Stimulated activated effector memory CD8-positive, alpha-beta T cell treated with anti-CD3 and anti-CD28 coated beads, Interleukin-12 subunit alpha, Interleukin-12 subunit beta, amount 100 ng/mL, for 72 hours (primary cell): ENCODE measurements around the gene CD99.
"Not testable (repeated sequence)": the region's sequence is repeated elsewhere in the genome, so short reads cannot be mapped to it uniquely, and the experiment has no call there.

Source experiments
- ATAC-seq: fragments of 150-1000 bp; cut with Tn5 transposase; 2 replicates; pipeline ENCODE4 v1.10.0; 2021
- DNase-seq, 2 donors: peaks; one replicate each; pipeline ENCODE4 v3.0.0; 2021 to 2022; ENCODE audit warnings: low spot score in 2 of 2
- H3K27ac Mint-ChIP-seq: one replicate; pipeline ENCODE4 v1.8.0; 2022; ENCODE audit warnings: mild to moderate bottlenecking, mixed read lengths
- H3K36me3 Mint-ChIP-seq: one replicate; pipeline ENCODE4 v1.8.0; 2022; ENCODE audit warnings: mild to moderate bottlenecking, mixed read lengths
- H3K4me1 Mint-ChIP-seq: one replicate; pipeline ENCODE4 v1.8.0; 2022; ENCODE audit warnings: mixed read lengths
- H3K4me3 Mint-ChIP-seq: one replicate; pipeline ENCODE4 v1.8.0; 2022; ENCODE audit warnings: mild to moderate bottlenecking, mixed read lengths
- H3K9me3 Mint-ChIP-seq: one replicate; pipeline ENCODE4 v1.8.0; 2022; ENCODE audit warnings: mixed read lengths

CD99 gene

GRCh38 chrX:2664502-2664901, 26.6 kb upstream of the CD99 start:
- Mint-ChIP-seq H3K36me3 (peaks cover 35% of the 10 kb centered on the region), H3K4me1 (peaks cover 12% of the 10 kb centered on the region), H3K27ac (peak overlapping the region; percentile 51), H3K9me3 (no peaks in the 10 kb centered on the region), H3K4me3 (no peak overlapping the region)
- ATAC-seq (peak; percentile 78), DNase-seq (no peak)

GRCh38 chrX:2665387-2666304, 25.4 kb upstream of the CD99 start:
- Mint-ChIP-seq H3K36me3 (peaks cover 32% of the 10 kb centered on the region), H3K9me3 (no peaks in the 10 kb centered on the region), H3K4me1 (peaks cover 12% of the 10 kb centered on the region), H3K4me3 (no peak overlapping the region), H3K27ac (peak overlapping the region; percentile 51)
- ATAC-seq (no peak), DNase-seq (no peak)

GRCh38 chrX:2666491-2666890, 24.6 kb upstream of the CD99 start:
- DNase-seq: no peak

GRCh38 chrX:2670978-2671377, 20.1 kb upstream of the CD99 start:
- H3K4me1 Mint-ChIP-seq: no peaks in the 10 kb centered on the region
- H3K4me3 Mint-ChIP-seq: no peak overlapping the region
- H3K36me3 Mint-ChIP-seq: peaks cover 7% of the 10 kb centered on the region
- DNase-seq (no peak), ATAC-seq (no peak)
- H3K9me3 Mint-ChIP-seq: no peaks in the 10 kb centered on the region
- no peak overlapping the region for H3K27ac Mint-ChIP-seq

More at GRCh38 chrX:2666491-2666890, 24.6 kb upstream of the CD99 start:
- no peaks in the 10 kb centered on the region for H3K9me3 Mint-ChIP-seq
- no peak overlapping the region for H3K27ac Mint-ChIP-seq
- no peak overlapping the region for H3K4me3 Mint-ChIP-seq
- peaks cover 24% of the 10 kb centered on the region for H3K36me3 Mint-ChIP-seq
- ATAC-seq: no peak
- H3K4me1 Mint-ChIP-seq: peaks cover 12% of the 10 kb centered on the region

- Mint-ChIP-seq H3K27ac (no peak overlapping the region), H3K4me1 (no peaks in the 10 kb centered on the region), H3K4me3 (no peak overlapping the region), H3K36me3 (no peaks in the 10 kb centered on the region), H3K9me3 (no peaks in the 10 kb centered on the region)
- DNase-seq: no peak
- no peak for ATAC-seq
Measured at GRCh38 chrX:2672084-2672483, 19.0 kb upstream of the CD99 start.

GRCh38 chrX:2673611-2674010, 17.5 kb upstream of the CD99 start:
- H3K4me3 Mint-ChIP-seq: no peak overlapping the region
- no peaks in the 10 kb centered on the region for H3K4me1 Mint-ChIP-seq
- ATAC-seq (no peak), DNase-seq (no peak)
- H3K36me3 Mint-ChIP-seq: no peaks in the 10 kb centered on the region
- no peaks in the 10 kb centered on the region for H3K9me3 Mint-ChIP-seq
- H3K27ac Mint-ChIP-seq: peak overlapping the region; percentile 33

- not testable (repeated sequence) for H3K27ac Mint-ChIP-seq, H3K4me3 Mint-ChIP-seq, H3K4me1 Mint-ChIP-seq
Measured at GRCh38 chrX:2675657-2676200, 15.4 kb upstream of the CD99 start.

GRCh38 chrX:2676794-2677675, 14.1 kb upstream of the CD99 start:
- ATAC-seq (no peak), DNase-seq (no peak)
- no peak overlapping the region for H3K4me3 Mint-ChIP-seq
- no peaks in the 10 kb centered on the region for H3K36me3 Mint-ChIP-seq
- H3K27ac Mint-ChIP-seq: no peak overlapping the region
- H3K4me1 Mint-ChIP-seq: no peaks in the 10 kb centered on the region
- H3K9me3 Mint-ChIP-seq: no peaks in the 10 kb centered on the region

More at GRCh38 chrX:2675657-2676200, 15.4 kb upstream of the CD99 start:
- H3K36me3 Mint-ChIP-seq, ATAC-seq, DNase-seq, H3K9me3 Mint-ChIP-seq: not testable (repeated sequence)

GRCh38 chrX:2677764-2678163, 13.3 kb upstream of the CD99 start:
- Mint-ChIP-seq H3K36me3 (no peaks in the 10 kb centered on the region), H3K4me3 (no peak overlapping the region), H3K4me1 (no peaks in the 10 kb centered on the region), H3K27ac (no peak overlapping the region), H3K9me3 (no peaks in the 10 kb centered on the region)
- DNase-seq (no peak), ATAC-seq (no peak)

GRCh38 chrX:2678583-2678982, 12.5 kb upstream of the CD99 start:
- H3K36me3 Mint-ChIP-seq: no peaks in the 10 kb centered on the region
- no peak for DNase-seq
- no peaks in the 10 kb centered on the region for H3K4me1 Mint-ChIP-seq
- no peaks in the 10 kb centered on the region for H3K9me3 Mint-ChIP-seq
- no peak overlapping the region for H3K27ac Mint-ChIP-seq
- no peak for ATAC-seq
- no peak overlapping the region for H3K4me3 Mint-ChIP-seq

GRCh38 chrX:2679534-2680485, 11.3 kb upstream of the CD99 start:
- H3K4me3 Mint-ChIP-seq: no peak overlapping the region
- no peaks in the 10 kb centered on the region for H3K36me3 Mint-ChIP-seq

GRCh38 chrX:2680486-2681348, 10.4 kb upstream of the CD99 start:
- H3K36me3 Mint-ChIP-seq: no peaks in the 10 kb centered on the region
- H3K9me3 Mint-ChIP-seq: no peaks in the 10 kb centered on the region
- no peak overlapping the region for H3K4me3 Mint-ChIP-seq
- no peaks in the 10 kb centered on the region for H3K4me1 Mint-ChIP-seq
- ATAC-seq (no peak), DNase-seq (no peak)
- H3K27ac Mint-ChIP-seq: peak overlapping the region; percentile 11

More at GRCh38 chrX:2679534-2680485, 11.3 kb upstream of the CD99 start:
- no peak for DNase-seq
- no peak for ATAC-seq
- no peaks in the 10 kb centered on the region for H3K4me1 Mint-ChIP-seq
- H3K9me3 Mint-ChIP-seq: no peaks in the 10 kb centered on the region
- no peak overlapping the region for H3K27ac Mint-ChIP-seq

GRCh38 chrX:2682565-2683177, 8.4 kb upstream of the CD99 start:
- Mint-ChIP-seq H3K36me3 (no peaks in the 10 kb centered on the region), H3K27ac (no peak overlapping the region), H3K9me3 (no peaks in the 10 kb centered on the region), H3K4me3 (no peak overlapping the region), H3K4me1 (no peaks in the 10 kb centered on the region)
- DNase-seq: no peak
- no peak for ATAC-seq
